Type B pancreatic cell (in vitro differentiated cells): ENCODE results near the gene ADAMTSL3. TPM values are rescaled to one million over a fixed set of nuclear protein-coding genes. Genes with fewer than 3 reads are reported as not detected.
"Not testable (repeated sequence)": the region's sequence is repeated elsewhere in the genome, so short reads cannot be mapped to it uniquely, and the experiment has no call there.

Source experiments
- DNase-seq: peaks from one replicate; pipeline ENCODE4 v3.0.0; 2021; ENCODE audit warnings: mixed read lengths; ENCODE audit not compliant: unreplicated experiment; ENCODE audit errors: extremely low spot score
- H3K27ac Mint-ChIP-seq: 2 replicates; pipeline ENCODE4 v1.8.0; 2021; ENCODE audit warnings: mild to moderate bottlenecking, mixed read lengths
- H3K27me3 Mint-ChIP-seq: 2 replicates; pipeline ENCODE4 v1.8.0; 2021; ENCODE audit warnings: mixed read lengths
- H3K36me3 Mint-ChIP-seq: 2 replicates; pipeline ENCODE4 v1.8.0; 2021; ENCODE audit warnings: mixed read lengths
- H3K4me1 Mint-ChIP-seq: one replicate; pipeline ENCODE4 v1.8.0; 2021; ENCODE audit warnings: mixed read lengths; ENCODE audit not compliant: unreplicated experiment
- H3K4me3 Mint-ChIP-seq: 2 replicates; pipeline ENCODE4 v1.8.0; 2021; ENCODE audit warnings: mild to moderate bottlenecking, mixed read lengths
- H3K9me3 Mint-ChIP-seq: 2 replicates; pipeline ENCODE4 v1.8.0; 2021; ENCODE audit warnings: mixed read lengths
- CTCF ChIP-seq: fragments of 200-600 bp; sonication (generic); conservative IDR thresholded peaks from 2 replicates; pipeline ENCODE4 v1.5.0; 2021; ENCODE audit warnings: antibody characterized with exemption, mild to moderate bottlenecking
- total RNA-seq: library from RNA; stranded (reverse); gene quantifications from 2 replicates; pipeline ENCODE4 v1.2.1, GENCODE V29; 2021; ENCODE audit warnings: low replicate concordance

ADAMTSL3 gene
- total RNA-seq, 1 donor from 2014 or later: 1.9 TPM

GRCh38 chr15:83695901-83696425 lies 42.0 kb downstream of the ADAMTSL3 start:
- Mint-ChIP-seq H3K4me1 (peaks cover 6% of the 10 kb centered on the region), H3K36me3 (no peaks in the 10 kb centered on the region), H3K27me3 (no peaks in the 10 kb centered on the region), H3K27ac (no peak overlapping the region), H3K4me3 (no peak overlapping the region), H3K9me3 (no peaks in the 10 kb centered on the region)
- TF ChIP-seq CTCF: no peak
- no peak for DNase-seq

GRCh38 chr15:83697716-83698115 lies 43.8 kb downstream of the ADAMTSL3 start:
- no peaks in the 10 kb centered on the region for H3K9me3 Mint-ChIP-seq
- no peaks in the 10 kb centered on the region for H3K27me3 Mint-ChIP-seq
- H3K36me3 Mint-ChIP-seq: no peaks in the 10 kb centered on the region
- no peak for TF ChIP-seq CTCF
- peaks cover 6% of the 10 kb centered on the region for H3K4me1 Mint-ChIP-seq
- no peak overlapping the region for H3K4me3 Mint-ChIP-seq
- H3K27ac Mint-ChIP-seq: no peak overlapping the region
- DNase-seq: no peak

GRCh38 chr15:83698294-83698693 lies 44.4 kb downstream of the ADAMTSL3 start:
- Mint-ChIP-seq H3K9me3 (no peaks in the 10 kb centered on the region), H3K27ac (no peak overlapping the region), H3K4me1 (peaks cover 6% of the 10 kb centered on the region), H3K4me3 (no peak overlapping the region), H3K27me3 (no peaks in the 10 kb centered on the region), H3K36me3 (no peaks in the 10 kb centered on the region)
- no peak for DNase-seq
- no peak for TF ChIP-seq CTCF

- no peak for TF ChIP-seq CTCF
- H3K27ac Mint-ChIP-seq: no peak overlapping the region
- no peak for DNase-seq
- H3K4me1 Mint-ChIP-seq: peaks cover 6% of the 10 kb centered on the region
- no peaks in the 10 kb centered on the region for H3K9me3 Mint-ChIP-seq
- no peak overlapping the region for H3K4me3 Mint-ChIP-seq
- no peaks in the 10 kb centered on the region for H3K27me3 Mint-ChIP-seq
- H3K36me3 Mint-ChIP-seq: no peaks in the 10 kb centered on the region
Measured at GRCh38 chr15:83699028-83699427, 45.1 kb downstream of the ADAMTSL3 start.

GRCh38 chr15:83700082-83700481 lies 46.2 kb downstream of the ADAMTSL3 start:
- DNase-seq: no peak
- H3K9me3 Mint-ChIP-seq: no peaks in the 10 kb centered on the region
- peaks cover 1% of the 10 kb centered on the region for H3K4me1 Mint-ChIP-seq
- no peak for TF ChIP-seq CTCF
- no peaks in the 10 kb centered on the region for H3K27me3 Mint-ChIP-seq
- H3K36me3 Mint-ChIP-seq: no peaks in the 10 kb centered on the region
- H3K4me3 Mint-ChIP-seq: no peak overlapping the region
- H3K27ac Mint-ChIP-seq: no peak overlapping the region

GRCh38 chr15:83702314-83702713 lies 48.4 kb downstream of the ADAMTSL3 start:
- not testable (repeated sequence) for H3K36me3 Mint-ChIP-seq, H3K4me1 Mint-ChIP-seq, H3K9me3 Mint-ChIP-seq, H3K27ac Mint-ChIP-seq, DNase-seq, H3K27me3 Mint-ChIP-seq, H3K4me3 Mint-ChIP-seq
